Neural cell (in vitro differentiated cells): Measurements from ENCODE around the gene PDZD4.

Source experiments
- CTCF ChIP-seq: fragments of 450-650 bp; IDR thresholded peaks from 2 replicates; pipeline ENCODE4 v1.5.1; 2014; ENCODE audit warnings: antibody characterized with exemption, mild to moderate bottlenecking, moderate library complexity; ENCODE audit not compliant: poor library complexity, severe bottlenecking
- EZH2 ChIP-seq: fragments of 200-600, 300-800 bp; shearing (Covaris generic), sonication (generic); IDR thresholded peaks from 2 replicates; pipeline ENCODE4 v1.6.1; 2014; ENCODE audit warnings: antibody characterized with exemption, low read length, borderline replicate concordance, mild to moderate bottlenecking; ENCODE audit not compliant: insufficient read depth, poor library complexity, severe bottlenecking
- RAD21 ChIP-seq: fragments of 450-650 bp; conservative IDR thresholded peaks from 2 replicates; pipeline ENCODE4 v1.6.1; 2014; ENCODE audit warnings: antibody characterized with exemption, mild to moderate bottlenecking, moderate library complexity

- TF ChIP-seq RAD21: no peak
- no peak for TF ChIP-seq CTCF
- no peak for TF ChIP-seq EZH2
Observed at GRCh38 chrX:153825042-153825441, 5.3 kb downstream of the PDZD4 start.
